ENCODE results near the gene OR1K1. TPM values are rescaled to one million over a fixed set of nuclear protein-coding genes. Genes with fewer than 3 reads are reported as not detected.
"Not testable (repeated sequence)": the region's sequence is repeated elsewhere in the genome, so short reads cannot be mapped to it uniquely, and the experiment has no call there.

OR1K1 gene
- total RNA-seq, 2 experiments from 2014 or later: not detected

DNA sequence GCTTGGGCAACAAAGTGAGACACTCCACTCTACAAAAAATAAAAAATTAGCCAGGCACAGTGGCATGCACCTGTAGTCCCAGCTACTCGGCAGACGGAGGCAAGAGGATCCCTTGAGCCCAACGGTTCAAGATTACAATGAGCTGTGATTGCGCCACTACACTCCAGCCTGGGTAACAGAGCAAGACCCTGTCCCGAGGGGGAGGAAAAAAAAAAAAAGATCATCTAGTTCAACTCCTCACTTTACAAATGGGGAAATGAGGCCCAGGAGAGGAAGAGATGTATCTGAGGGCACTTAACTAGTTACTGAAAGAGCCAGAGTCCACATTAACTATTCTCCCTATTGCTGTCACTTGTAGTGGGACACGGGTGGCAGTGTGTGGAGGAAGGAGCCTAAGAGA lies 14.6 kb downstream of the OR1K1 start:
- no peak overlapping the region for H3K4me3 Mint-ChIP-seq
- H3K4me1 Mint-ChIP-seq: peaks cover 25% of the 10 kb centered on the region
- H3K27ac Mint-ChIP-seq: peak overlapping the region; percentile 27
- CTCF ChIA-PET: interaction anchor here (0.6 to 1.4 kb wide), 3 partner anchors 14 to 825 kb away, joined by 3 read pairs; partner anchors contain the start of gene PDCL
- no peak for ATAC-seq
- POLR2A ChIA-PET: no interaction called here
- H3K36me3 Mint-ChIP-seq (ENCODE audit: low read depth): peaks cover 11% of the 10 kb centered on the region
- no peak for DNase-seq
- no peaks in the 10 kb centered on the region for H3K27me3 Mint-ChIP-seq
- intact Hi-C loops (cut with DNase I, micrococcal nuclease): no loop called here
- no peaks in the 10 kb centered on the region for H3K9me3 Mint-ChIP-seq (ENCODE audit: low read depth)

DNA sequence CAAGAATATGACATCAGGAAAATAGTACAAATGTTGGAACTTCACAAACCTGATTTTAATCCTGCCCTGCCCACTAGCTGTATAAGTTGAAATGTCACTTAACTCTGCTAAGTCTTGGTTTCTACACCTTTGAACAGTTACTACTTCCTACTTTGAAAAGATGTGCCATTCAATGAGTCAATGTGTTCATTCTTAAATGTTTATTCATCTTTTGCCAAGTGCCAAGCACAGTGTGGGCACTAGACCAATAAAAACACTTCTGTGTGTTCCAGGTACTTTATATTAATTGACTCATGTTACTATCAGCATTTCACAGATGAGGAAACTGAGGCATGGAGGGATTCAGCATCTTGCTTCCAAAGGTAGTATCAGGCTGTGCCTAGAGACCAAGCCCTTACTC lies 15.6 kb downstream of the OR1K1 start:
- CTCF ChIA-PET: interaction anchor here (0.6 to 1.9 kb wide), 5 partner anchors 10 to 533 kb away, joined by 3 to 6 read pairs (median 3); partner anchors contain the start of gene PDCL
- Mint-ChIP-seq H3K27ac (peak overlapping the region; percentile 85), H3K36me3 (ENCODE audit: low read depth) (peaks cover 18% of the 10 kb centered on the region), H3K9me3 (ENCODE audit: low read depth) (no peaks in the 10 kb centered on the region), H3K4me1 (peaks cover 34% of the 10 kb centered on the region), H3K27me3 (no peaks in the 10 kb centered on the region), H3K4me3 (peak overlapping the region; percentile 59)
- POLR2A ChIA-PET: interaction anchor here (1.6 kb wide), 1 partner anchor 13 kb away, joined by 4 read pairs; the partner anchor contains the start of gene PDCL
- DNase-seq: no peak
- intact Hi-C loops (cut with DNase I, micrococcal nuclease): no loop called here
- peak; percentile 55 for ATAC-seq

DNA sequence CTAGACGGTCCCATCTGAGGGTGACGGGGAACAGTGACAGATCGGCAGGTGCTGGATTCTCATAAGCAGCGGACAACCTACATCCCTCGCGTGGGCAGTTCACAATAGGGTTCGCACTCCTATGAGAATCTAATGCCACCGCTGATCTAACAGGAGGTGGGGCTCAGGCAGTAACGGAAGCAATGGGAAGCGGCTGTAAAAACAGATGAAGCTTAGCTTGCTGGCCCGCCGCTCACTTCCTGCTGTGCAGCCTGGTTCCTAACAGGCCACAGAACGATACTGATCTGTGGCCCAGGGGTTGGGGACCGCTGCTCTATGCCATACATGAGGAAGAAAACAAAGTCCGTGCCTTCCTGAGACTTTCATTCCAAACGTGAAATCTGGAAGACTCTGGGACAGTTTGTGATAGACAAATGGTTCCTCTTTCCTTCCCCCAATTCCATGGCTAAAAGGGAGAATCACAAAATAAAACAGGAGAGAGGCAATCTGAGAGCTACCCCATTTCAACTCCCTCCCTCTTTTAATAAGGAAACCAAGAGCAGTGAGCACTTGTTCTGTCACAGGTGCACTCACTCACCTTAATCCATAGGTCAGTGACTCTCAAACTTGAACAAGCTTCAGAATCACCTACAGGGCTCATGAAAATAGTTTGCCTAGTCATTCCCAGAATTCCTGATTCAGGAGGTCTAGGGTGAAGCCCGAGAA lies 16.4 kb downstream of the OR1K1 start:
- Mint-ChIP-seq H3K27ac (peak overlapping the region; percentile 85), H3K4me3 (peak overlapping the region; percentile 59), H3K4me1 (peaks cover 37% of the 10 kb centered on the region), H3K27me3 (no peaks in the 10 kb centered on the region), H3K9me3 (ENCODE audit: low read depth) (no peaks in the 10 kb centered on the region), H3K36me3 (ENCODE audit: low read depth) (peaks cover 21% of the 10 kb centered on the region)
- DNase-seq (peak; percentile 62), ATAC-seq (peak; percentile 78)
- ChIA-PET POLR2A (interaction anchor here (0.6 to 1.6 kb wide), 3 partner anchors 9 to 16 kb away, joined by 4 to 6 read pairs (median 5); partner anchors contain the start of gene PDCL), CTCF (interaction anchor here (0.6 to 1.9 kb wide), 4 partner anchors 9 to 533 kb away, joined by 3 to 6 read pairs (median 3); no protein-coding TSS in a partner anchor)
- intact Hi-C loops (cut with DNase I, micrococcal nuclease): no loop called here

GRCh38 chr9:122819326-122819725 lies 19.4 kb downstream of the OR1K1 start:
- ChIA-PET CTCF (interaction anchor here (0.6 to 0.9 kb wide), 2 partner anchors 19 to 496 kb away, joined by 3 read pairs; no protein-coding TSS in a partner anchor), POLR2A (no interaction called here)
- ATAC-seq: no peak
- Mint-ChIP-seq H3K4me1 (peaks cover 47% of the 10 kb centered on the region), H3K36me3 (ENCODE audit: low read depth) (peaks cover 33% of the 10 kb centered on the region), H3K4me3 (no peak overlapping the region), H3K9me3 (ENCODE audit: low read depth) (no peaks in the 10 kb centered on the region), H3K27ac (no peak overlapping the region), H3K27me3 (no peaks in the 10 kb centered on the region)
- DNase-seq: no peak
- intact Hi-C loops (cut with DNase I, micrococcal nuclease): no loop called here

DNA sequence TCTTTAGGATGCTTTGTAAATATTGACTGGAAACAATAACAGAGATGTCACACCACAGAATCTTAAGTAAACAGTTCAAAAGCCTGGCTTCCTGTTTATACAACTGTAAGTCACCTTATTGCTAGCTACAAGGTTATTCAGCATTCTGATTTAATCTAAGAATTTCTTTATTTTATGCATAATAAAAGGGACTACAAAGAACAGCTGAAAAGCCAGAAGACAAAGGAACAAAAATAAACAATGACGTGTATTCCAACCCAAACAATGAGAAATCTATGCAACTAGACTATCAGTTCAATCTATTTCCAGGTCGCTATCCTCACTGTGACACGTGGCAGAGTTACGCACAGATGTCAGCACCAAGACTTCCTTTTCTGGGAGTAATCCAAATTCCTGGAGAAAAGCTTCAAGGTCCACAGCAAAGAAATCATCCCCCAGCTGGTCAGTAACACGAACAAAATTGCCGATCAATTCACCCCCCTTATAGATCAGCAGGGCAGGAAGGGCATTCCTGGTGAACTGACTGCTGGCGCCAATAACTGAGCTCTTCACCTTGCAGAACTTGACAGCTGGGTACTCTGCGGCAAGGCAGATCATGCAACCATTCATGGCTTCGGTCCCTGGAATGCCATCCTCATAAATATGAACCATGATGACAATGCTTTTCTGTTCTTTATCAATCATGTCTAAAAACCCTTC lies 20.0 kb downstream of the OR1K1 start:
- peak overlapping the region; percentile 38 for H3K27ac Mint-ChIP-seq
- H3K36me3 Mint-ChIP-seq (ENCODE audit: low read depth): peaks cover 39% of the 10 kb centered on the region
- DNase-seq (no peak), ATAC-seq (no peak)
- CTCF ChIA-PET: interaction anchor here (0.9 to 1.1 kb wide), 3 partner anchors 18 to 121 kb away, joined by 3 read pairs; partner anchors contain the start of gene RABGAP1
- no peaks in the 10 kb centered on the region for H3K27me3 Mint-ChIP-seq
- peaks cover 50% of the 10 kb centered on the region for H3K4me1 Mint-ChIP-seq
- POLR2A ChIA-PET: no interaction called here
- H3K9me3 Mint-ChIP-seq (ENCODE audit: low read depth): no peaks in the 10 kb centered on the region
- intact Hi-C loops (cut with DNase I, micrococcal nuclease): no loop called here
- no peak overlapping the region for H3K4me3 Mint-ChIP-seq

DNA sequence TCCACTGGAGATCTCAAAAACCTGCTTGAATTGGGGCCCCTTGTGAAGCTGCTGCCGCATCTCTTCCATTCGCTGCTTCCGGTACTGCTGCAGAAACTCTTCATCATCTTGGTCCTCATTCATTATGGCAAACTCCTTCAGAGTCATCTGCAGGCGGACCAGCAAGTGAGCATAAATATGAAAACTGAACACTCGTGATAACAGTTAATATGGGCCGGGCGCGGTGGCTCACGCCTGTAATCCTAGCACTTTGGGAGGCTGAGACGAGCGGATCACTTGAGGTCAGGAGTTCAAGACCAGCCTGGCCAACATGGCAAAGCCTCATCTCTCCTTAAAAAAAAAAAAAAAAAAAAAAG lies 20.5 kb downstream of the OR1K1 start:
- ChIA-PET POLR2A (interaction anchor here (0.6 kb wide), 1 partner anchor 78 kb away, joined by 3 read pairs; no protein-coding TSS in a partner anchor), CTCF (interaction anchor here (0.6 to 1.1 kb wide), 3 partner anchors 42 to 533 kb away, joined by 3 read pairs; partner anchors contain the start of gene RABGAP1)
- Mint-ChIP-seq H3K9me3 (ENCODE audit: low read depth) (no peaks in the 10 kb centered on the region), H3K27ac (peak overlapping the region; percentile 38), H3K4me3 (no peak overlapping the region), H3K27me3 (no peaks in the 10 kb centered on the region), H3K4me1 (peaks cover 51% of the 10 kb centered on the region), H3K36me3 (ENCODE audit: low read depth) (peaks cover 40% of the 10 kb centered on the region)
- ATAC-seq (no peak), DNase-seq (no peak)
- intact Hi-C loops (cut with DNase I, micrococcal nuclease): no loop called here

DNA sequence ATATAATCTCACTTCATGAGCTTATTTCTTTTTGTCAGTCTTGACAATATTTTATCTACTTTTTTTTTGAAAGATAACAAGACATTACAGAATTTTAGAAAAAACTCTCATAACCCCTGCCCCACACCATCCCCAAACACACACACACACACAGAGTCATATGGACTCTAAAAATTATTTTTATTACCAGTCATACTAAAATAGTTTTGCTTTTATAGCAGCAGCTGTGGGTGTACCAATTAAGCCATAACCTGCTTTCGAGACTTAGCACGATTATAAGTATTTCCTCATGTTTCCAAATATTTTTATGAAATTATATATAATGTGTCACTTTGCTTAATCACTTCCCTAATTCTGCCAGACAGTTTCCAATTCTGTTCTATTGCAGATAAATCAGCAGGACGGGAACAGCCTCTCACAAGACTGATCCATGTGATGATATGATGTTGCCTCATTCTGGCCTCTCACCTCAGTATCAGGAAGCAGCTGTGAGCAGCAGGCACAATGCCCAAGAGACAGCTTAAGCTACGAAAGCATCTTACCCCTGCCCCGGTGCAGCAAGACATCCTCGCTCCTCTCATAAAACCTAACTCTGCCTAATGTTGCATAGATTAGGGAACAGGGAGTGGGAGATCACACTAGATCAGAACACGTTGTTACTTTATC lies 21.5 kb downstream of the OR1K1 start:
- Mint-ChIP-seq H3K36me3 (ENCODE audit: low read depth) (peaks cover 39% of the 10 kb centered on the region), H3K9me3 (ENCODE audit: low read depth) (no peaks in the 10 kb centered on the region), H3K4me3 (no peak overlapping the region), H3K27ac (peak overlapping the region; percentile 13), H3K27me3 (no peaks in the 10 kb centered on the region), H3K4me1 (peaks cover 48% of the 10 kb centered on the region)
- ATAC-seq (no peak), DNase-seq (no peak)
- POLR2A ChIA-PET: interaction anchor here (0.6 to 0.7 kb wide), 2 partner anchors 77 to 108 kb away, joined by 3 read pairs; no protein-coding TSS in a partner anchor
- intact Hi-C loops (cut with DNase I, micrococcal nuclease): no loop called here
- CTCF ChIA-PET: interaction anchor here (0.6 kb wide), 1 partner anchor 532 kb away, joined by 3 read pairs; no protein-coding TSS in a partner anchor

- ATAC-seq: no peak
- CTCF ChIA-PET: no interaction called here
- Mint-ChIP-seq H3K27ac (peak overlapping the region; percentile 13), H3K9me3 (ENCODE audit: low read depth) (no peaks in the 10 kb centered on the region), H3K4me3 (no peak overlapping the region), H3K36me3 (ENCODE audit: low read depth) (peaks cover 36% of the 10 kb centered on the region), H3K27me3 (no peaks in the 10 kb centered on the region), H3K4me1 (peaks cover 48% of the 10 kb centered on the region)
- intact Hi-C loops (cut with DNase I, micrococcal nuclease): no loop called here
- DNase-seq: no peak
- POLR2A ChIA-PET: no interaction called here
Measured at GRCh38 chr9:122822056-122822455, 22.1 kb downstream of the OR1K1 start.

DNA sequence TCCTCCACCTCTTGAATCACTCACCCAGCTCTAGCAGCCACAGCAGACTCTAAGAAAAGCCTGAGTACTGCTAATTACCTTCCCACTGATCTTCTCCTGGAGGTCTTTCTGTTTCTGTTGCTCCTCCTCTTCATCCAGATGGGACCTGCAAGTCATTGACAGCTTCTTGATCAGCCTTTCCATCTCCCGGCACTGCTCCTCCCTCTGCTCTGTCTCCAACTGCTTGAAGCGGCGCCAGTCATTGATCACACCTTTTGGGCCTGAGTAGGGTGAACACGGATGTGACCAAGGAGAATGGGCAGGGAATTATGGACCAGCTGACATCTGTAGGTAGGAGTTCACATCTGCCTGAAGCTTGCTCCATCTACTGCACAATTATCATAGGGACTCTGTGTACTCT lies 23.0 kb downstream of the OR1K1 start:
- ATAC-seq: no peak
- CTCF ChIA-PET: interaction anchor here (0.5 to 1.2 kb wide), 4 partner anchors 14 to 1694 kb away, joined by 3 to 4 read pairs (median 4); no protein-coding TSS in a partner anchor
- intact Hi-C loops (cut with DNase I, micrococcal nuclease): no loop called here
- POLR2A ChIA-PET: interaction anchor here (0.6 kb wide), 1 partner anchor 751 kb away, joined by 12 read pairs; no protein-coding TSS in a partner anchor
- Mint-ChIP-seq H3K4me1 (peaks cover 50% of the 10 kb centered on the region), H3K4me3 (no peak overlapping the region), H3K27ac (peak overlapping the region; percentile 2), H3K27me3 (no peaks in the 10 kb centered on the region), H3K9me3 (ENCODE audit: low read depth) (no peaks in the 10 kb centered on the region), H3K36me3 (ENCODE audit: low read depth) (peaks cover 33% of the 10 kb centered on the region)
- DNase-seq: no peak

DNA sequence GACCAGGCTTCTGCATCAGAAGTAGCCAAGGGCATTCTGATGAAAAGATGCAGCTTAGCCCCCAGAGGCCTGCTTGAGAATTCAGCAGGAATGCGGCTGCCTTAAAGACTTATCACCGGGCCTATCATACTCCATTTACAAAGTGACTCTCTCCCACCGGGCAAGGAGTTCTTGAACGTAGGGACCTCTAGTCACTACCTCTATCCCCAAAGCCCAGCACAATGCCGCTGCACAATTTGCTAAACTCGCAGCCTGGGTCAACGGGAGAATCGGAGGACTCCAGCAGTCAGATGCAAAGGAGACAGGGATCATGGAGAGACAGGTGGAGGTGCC lies 27.8 kb downstream of the OR1K1 start:
- ATAC-seq (peak; percentile 1), DNase-seq (peak; percentile 22)
- Mint-ChIP-seq H3K27ac (peak overlapping the region; percentile 90), H3K4me1 (peaks cover 31% of the 10 kb centered on the region), H3K4me3 (peak overlapping the region; percentile 92), H3K27me3 (no peaks in the 10 kb centered on the region), H3K36me3 (ENCODE audit: low read depth) (peaks cover 15% of the 10 kb centered on the region), H3K9me3 (ENCODE audit: low read depth) (no peaks in the 10 kb centered on the region)
- CTCF ChIA-PET: interaction anchor here (0.6 to 1.4 kb wide), 6 partner anchors 11 to 362 kb away, joined by 3 to 7 read pairs (median 4); partner anchors contain the start of genes RABGAP1 and ZBTB26
- intact Hi-C loops (cut with DNase I, micrococcal nuclease): loop anchor here (1.0 to 5.0 kb wide), 10 partner anchors 78 to 734 kb away; partner anchors contain the start of genes RC3H2 (in 2 of the 2), MORN5 (in 1 of the 2), MRRF (in 1 of the 2) and NDUFA8 (in 1 of the 2)
- POLR2A ChIA-PET: interaction anchor here (0.5 to 0.9 kb wide), 4 partner anchors 11 to 250 kb away, joined by 3 to 5 read pairs (median 4); partner anchors contain the start of gene RABGAP1

GRCh38 chr9:122828965-122829284 lies 29.0 kb downstream of the OR1K1 start:
- Mint-ChIP-seq H3K4me1 (peaks cover 27% of the 10 kb centered on the region), H3K27ac (peak overlapping the region; percentile 90), H3K4me3 (peak overlapping the region; percentile 92), H3K36me3 (ENCODE audit: low read depth) (peaks cover 11% of the 10 kb centered on the region)
- intact Hi-C loops (cut with DNase I, micrococcal nuclease): loop anchor here (1.0 to 5.0 kb wide), 10 partner anchors 76 to 736 kb away; partner anchors contain the start of genes RC3H2 (in 2 of the 2), MORN5 (in 1 of the 2), MRRF (in 1 of the 2) and NDUFA8 (in 1 of the 2)
- POLR2A ChIA-PET; H3K27me3 Mint-ChIP-seq; H3K9me3 Mint-ChIP-seq (ENCODE audit: low read depth); ATAC-seq; DNase-seq: not testable (repeated sequence)
- CTCF ChIA-PET: interaction anchor here (1.0 to 1.4 kb wide), 4 partner anchors 14 to 112 kb away, joined by 3 to 7 read pairs (median 4); partner anchors contain the start of gene RABGAP1
